Stimulated activated CD8-positive, alpha-beta memory T cell treated with anti-CD3 and anti-CD28 coated beads, Interleukin-12 subunit alpha, Interleukin-12 subunit beta, amount 100 ng/mL, for 1 hour (primary cell): Measurements from ENCODE around the gene C10orf71.
A peak's percentile ranks its signal among the peaks of the same experiment; 100 is the strongest.

Experiments used
- DNase-seq: peaks from one replicate; pipeline ENCODE4 v3.0.0-alpha.2; 2020; ENCODE audit warnings: low read depth

Gene C10orf71

GRCh38 chr10:49298983-49299815, at the start of gene C10orf71:
Gene C10orf71, plus strand, starts transcription at chr10:49299170. Its CDS starts 23,376 bp downstream, at chr10:49322546.
- DNase-seq: no peak

DNA sequence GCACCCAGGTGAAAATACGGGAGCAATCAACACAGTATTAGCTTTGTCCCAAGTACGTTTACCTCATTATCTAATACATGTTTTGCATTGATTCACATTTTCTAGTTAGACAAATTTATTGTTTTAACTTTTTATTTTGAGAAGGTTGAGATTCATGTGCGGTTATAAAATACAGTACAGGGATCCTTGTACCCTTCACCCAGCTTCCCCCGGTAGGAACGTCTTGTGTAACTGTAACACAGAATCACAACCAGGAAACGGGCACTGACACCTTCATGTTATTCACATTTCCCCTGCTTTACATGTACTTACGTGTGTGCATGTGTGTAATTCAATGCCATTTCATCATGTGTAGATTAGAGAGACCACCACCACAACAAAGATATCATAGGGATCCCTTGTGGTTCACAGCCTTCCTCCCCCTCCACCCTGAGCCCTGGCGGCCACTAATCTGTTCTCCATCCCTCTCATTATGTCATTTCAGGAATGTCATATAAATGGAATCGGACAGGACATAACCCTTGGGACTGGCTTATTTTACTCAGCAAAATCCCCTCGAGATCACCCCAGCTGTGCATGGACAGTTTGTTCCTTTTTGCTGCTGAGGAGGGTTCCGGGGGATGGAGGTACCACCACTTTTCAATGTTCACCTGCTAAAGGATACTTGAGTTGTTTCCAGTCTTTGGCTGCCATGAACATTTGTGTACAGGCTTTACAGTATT, 46.5 kb upstream of the C10orf71 start:
- DNase-seq: no peak

DNA sequence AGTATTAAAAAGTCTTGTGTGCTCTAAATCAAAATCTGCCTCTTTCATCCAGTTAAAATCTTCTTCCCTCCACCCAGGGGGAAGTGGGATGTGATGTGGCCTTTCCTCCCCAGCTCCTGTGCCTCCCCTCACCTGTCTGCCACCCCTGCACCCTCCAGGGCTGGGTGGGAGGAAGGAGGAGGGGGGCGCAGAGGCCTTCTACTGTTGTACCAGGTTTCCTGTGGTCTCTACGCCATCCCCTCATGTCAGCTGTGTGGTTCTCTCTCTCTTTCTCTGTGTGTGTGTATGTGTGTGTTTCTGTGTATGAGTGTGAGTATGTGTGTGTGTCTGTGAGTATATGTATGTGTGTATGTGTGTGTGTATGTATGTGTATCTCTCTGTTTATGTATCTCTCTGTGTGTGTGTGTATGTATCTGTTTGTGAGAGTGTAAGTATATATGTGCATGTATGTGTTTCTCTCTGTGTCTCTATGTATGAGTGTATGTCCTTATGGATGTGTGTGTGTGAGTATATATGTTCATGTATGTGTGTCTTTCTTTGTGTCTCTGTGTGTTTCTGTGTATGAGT, 45.5 kb upstream of the C10orf71 start:
- DNase-seq: no peak

DNA sequence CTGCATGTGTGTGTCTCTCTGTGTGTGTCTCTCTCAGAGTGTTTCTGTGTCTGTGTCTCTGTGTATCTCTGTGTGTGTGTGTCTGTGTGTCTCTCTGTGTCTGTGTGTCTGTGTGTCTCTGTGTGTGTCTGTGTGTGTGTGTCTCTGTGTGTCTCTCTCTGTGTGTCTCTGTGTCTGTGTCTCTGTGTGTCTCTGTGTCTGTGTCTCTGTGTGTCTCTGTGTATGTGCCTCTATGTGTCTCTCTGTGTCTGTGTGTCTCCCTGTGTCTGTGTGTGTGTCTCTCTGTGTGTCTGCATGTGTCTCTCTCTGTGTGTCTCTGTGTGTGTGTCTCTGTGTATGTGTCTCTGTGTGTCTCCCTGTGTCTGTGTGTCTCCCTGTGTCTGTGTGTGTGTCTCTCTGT, 44.8 kb upstream of the C10orf71 start:
- DNase-seq: no peak

- DNase-seq: peak; percentile 4
Observed at GRCh38 chr10:49254556-49255318, 44.2 kb upstream of the C10orf71 start.

DNA sequence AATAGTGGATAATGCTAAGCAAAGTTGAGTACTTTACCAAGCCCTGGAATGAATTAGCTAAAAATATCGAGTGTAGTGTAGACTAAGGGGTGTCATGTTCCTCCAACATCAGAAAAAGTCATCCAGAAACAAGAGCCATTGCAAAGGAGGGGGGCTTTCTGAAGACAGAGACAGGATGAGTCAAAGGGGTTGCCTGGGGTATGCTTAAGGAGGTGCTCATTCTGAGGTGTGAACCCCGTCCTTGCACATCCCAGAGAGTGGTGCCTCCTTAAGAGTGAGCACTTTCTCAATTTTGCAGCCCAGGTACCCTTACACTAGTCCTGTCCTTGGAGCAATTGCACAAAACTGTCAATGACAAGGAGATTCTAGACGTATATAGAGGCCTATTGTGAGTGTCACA, 43.1 kb upstream of the C10orf71 start:
- no peak for DNase-seq

- DNase-seq: no peak
Observed at GRCh38 chr10:49257154-49257553, 41.8 kb upstream of the C10orf71 start.

DNA sequence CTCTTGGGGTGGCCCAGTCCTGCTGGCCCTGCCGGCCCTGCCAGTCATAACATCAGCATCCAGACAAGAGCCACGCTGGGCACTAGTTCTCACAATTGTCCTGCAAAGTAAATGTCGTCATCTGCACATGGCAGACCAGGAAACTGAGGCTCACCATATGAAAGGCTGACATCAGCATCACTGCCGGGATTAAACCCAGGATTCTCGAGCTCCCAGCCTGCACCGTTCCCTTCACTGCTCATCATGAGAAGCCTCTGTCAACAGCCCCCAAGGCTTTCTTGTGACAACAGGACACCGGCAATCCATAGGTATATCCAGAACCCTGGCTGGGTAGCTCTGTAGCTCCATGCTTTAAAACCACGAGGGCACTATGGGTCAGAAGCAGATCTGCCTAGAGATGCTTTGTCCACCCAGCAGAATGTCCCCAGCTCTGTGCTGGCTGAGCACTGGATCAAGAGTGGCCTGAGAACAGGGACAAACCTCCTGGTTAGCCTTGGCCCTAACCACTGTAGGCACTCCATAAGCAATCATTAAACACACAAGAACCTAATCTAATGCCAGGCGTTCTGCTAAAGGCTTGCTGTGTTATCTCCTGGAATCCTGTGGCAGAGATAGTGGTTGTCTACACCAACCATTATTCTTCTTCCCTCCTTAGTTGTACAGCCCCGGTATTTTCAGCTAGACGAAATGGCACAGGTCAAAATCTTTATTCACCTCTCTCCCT, 41.2 kb upstream of the C10orf71 start:
- DNase-seq: no peak

DNA sequence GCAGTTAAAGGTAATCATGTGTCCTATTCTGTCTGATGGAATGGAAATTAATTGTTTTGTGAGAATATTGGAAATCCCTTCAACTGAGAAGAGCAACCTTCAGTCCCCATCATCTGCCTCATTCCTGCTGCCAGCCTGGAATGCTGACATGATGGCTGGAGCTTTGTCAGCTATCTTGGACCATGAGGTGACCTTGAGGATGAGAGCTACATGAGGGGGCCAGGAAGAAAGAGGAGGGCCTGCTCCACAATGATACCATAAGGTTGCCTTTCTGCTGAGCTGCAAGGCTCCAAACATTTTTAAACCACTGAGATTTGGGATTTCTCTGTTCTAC, 40.7 kb upstream of the C10orf71 start:
- no peak for DNase-seq

DNA sequence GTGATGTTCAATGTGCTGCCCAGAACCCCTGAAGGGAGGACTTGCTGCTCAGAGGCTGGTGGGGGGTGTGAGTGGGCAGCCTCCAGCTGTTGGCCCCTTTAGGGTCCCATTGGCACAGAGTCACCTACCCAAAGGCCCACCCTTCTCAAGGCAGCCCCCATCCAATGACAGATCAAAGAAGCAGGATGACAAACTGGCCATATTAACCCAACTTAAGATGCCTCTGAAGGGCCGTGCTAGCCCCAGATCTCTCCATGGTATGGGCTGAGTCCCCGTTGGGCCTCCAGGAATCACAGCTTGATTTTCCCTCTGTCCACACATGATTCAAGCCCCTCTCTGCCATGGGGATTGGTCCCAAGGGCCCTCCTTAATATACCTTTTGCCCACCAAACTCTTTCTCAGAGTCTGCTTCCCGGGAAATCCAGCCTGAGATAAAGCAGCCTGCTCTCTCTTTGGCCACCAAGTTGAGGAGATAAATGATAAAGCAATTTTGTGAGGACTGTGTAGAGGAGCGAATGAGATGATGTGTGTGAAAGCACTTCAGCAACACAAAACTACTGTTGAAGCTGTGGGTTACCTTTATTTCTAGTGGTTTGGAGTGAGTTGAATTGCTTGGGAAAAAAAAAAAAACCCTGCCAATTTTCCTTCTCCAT, 38.2 kb upstream of the C10orf71 start:
- no peak for DNase-seq

GRCh38 chr10:49263591-49263990, 35.4 kb upstream of the C10orf71 start:
- no peak for DNase-seq

DNA sequence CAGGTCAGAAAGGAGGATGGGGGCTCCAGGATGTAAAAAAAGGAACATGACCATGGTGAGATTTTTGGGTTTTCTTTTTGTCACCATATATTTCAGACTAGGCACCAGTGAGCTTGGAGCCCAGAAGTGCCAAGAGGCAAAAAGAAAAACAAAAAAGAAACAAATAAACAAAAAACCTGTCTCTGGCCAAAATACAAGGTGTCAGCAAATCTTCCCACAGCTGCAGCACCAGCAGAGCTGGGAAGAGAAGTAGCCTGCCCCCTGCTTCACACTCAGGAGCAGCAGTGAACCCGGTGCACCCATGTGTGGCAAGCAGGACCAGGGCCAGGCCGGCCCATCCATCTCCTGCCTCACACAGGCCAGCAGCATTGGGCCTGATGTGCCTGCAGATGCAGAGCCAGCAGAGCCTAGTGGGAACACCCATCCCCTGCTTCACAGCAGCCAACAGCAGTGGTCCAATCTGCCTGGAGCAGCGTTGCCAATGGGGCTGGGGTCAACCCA, 34.7 kb upstream of the C10orf71 start:
- DNase-seq: no peak

DNA sequence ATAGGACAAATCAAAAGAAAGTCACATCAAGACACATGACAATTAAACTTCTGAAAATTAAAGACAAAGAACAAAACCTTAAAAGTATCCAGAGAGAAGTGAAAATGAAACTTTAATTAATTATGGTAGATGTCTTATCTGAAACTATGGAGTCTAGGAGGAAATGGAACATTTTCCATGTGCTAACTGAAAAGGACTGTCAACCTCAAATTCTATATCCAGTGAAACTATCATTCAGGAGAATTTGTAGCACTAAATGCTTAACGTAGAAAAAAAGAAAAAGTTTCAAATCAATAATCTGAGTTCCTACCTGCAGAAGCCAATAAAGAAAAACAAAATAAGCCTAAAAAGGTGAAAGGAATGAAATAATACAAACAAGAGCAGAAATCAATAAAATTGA, 33.1 kb upstream of the C10orf71 start:
- DNase-seq: no peak

DNA sequence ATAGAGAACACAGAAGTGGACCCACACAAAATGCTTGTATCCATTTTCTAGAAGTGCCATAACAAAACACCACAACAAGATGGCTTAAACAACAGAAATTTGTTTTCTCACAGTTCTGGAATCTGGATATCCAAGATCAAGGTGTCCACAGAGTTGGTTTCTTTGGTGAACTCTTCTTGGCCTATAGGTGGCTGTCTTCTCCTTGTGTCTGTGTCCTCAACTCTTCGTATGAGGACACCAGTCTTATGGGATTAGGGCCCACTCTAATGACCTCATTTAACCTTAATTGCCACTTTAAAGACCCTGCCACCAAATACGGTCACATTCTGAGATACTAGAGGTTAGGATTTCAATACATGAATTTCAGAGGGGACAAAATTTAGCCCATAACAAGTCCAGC, 30.8 kb upstream of the C10orf71 start:
- no peak for DNase-seq

- no peak for DNase-seq
Observed at GRCh38 chr10:49269523-49269922, 29.4 kb upstream of the C10orf71 start.

GRCh38 chr10:49270565-49270964, 28.4 kb upstream of the C10orf71 start:
- no peak for DNase-seq

- no peak for DNase-seq
Observed at GRCh38 chr10:49271346-49271745, 27.6 kb upstream of the C10orf71 start.

DNA sequence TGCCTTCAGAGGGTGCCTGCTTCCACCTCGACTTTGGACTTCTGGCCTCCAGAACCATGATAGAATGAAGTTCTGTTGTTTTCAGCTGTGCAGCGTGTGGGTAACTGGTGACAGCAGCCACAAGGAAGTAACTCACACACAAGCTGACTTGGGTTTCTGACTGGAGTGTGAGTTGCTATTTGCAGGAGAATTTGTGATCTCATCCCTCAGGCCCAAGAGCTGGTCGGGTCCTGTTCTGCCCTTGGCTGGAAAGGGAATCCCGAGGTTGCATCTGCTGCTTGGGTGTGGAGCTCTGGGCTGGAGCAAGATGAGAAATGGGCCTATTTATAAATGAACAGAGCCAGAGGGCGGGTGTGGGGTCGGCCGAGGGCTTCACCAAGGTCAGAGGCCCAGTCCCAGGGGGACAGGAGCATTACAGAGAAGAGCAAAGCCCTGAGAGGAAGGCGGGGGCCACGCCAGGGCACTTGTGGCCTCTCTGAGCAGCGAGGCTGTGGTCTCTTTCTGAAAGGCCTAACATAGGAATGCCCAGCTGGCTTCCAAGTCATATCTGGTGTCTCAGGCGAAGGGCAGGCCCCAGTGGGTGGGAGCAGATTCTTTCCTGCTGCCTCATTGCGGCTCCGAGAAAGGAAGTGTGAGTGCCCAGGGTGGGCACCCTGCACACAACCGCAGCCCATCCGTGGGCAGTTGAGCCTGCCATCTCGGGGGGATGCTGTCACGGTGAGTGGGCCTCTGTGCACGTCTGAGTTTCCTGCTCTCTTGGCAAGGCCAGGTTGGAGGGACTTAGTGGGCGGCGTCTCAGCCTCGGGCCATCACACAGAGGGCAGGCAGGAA, 26.5 kb upstream of the C10orf71 start:
- no peak for DNase-seq

- DNase-seq: no peak
Observed at GRCh38 chr10:49273082-49273465, 25.9 kb upstream of the C10orf71 start.

- no peak for DNase-seq
Observed at GRCh38 chr10:49273626-49274025, 25.3 kb upstream of the C10orf71 start.
